Nephron (organoid): Measurements from ENCODE around the gene CHCHD6.

Experiments used
- H3K27ac Mint-ChIP-seq, 3 experiments: 2 replicates each; pipeline ENCODE4 v1.8.0; 2020; ENCODE audit warnings: mixed read lengths in 3 of 3, mild to moderate bottlenecking in 2 of 3, moderate library complexity in 1 of 3
- H3K27me3 Mint-ChIP-seq: 2 replicates; pipeline ENCODE4 v1.8.0; 2021; ENCODE audit warnings: low read depth, mild to moderate bottlenecking, moderate library complexity, mixed read lengths
- H3K36me3 Mint-ChIP-seq: 2 replicates; pipeline ENCODE4 v1.8.0; 2020; ENCODE audit warnings: low read depth, mixed read lengths
- H3K4me1 Mint-ChIP-seq: 2 replicates; pipeline ENCODE4 v1.8.0; 2020; ENCODE audit warnings: mixed read lengths
- H3K4me3 Mint-ChIP-seq, 3 experiments: 2 replicates each; pipeline ENCODE4 v1.8.0; 2020; ENCODE audit warnings: mild to moderate bottlenecking in 3 of 3, mixed read lengths in 3 of 3, moderate library complexity in 2 of 3
- H3K9me3 Mint-ChIP-seq: 2 replicates; pipeline ENCODE4 v1.8.0; 2020; ENCODE audit warnings: mixed read lengths
- CTCF ChIP-seq, 3 experiments: fragments of 200-600 bp; sonication (generic); IDR thresholded peaks; one replicate each; pipeline ENCODE4 v1.5.0; 2021; ENCODE audit warnings: antibody characterized with exemption in 3 of 3; ENCODE audit not compliant: unreplicated experiment in 3 of 3

The CHCHD6 gene

GRCh38 chr3:126885425-126885824 lies 181.4 kb downstream of the CHCHD6 start:
- no peak overlapping the region for H3K27ac Mint-ChIP-seq
- no peak overlapping the region for H3K4me3 Mint-ChIP-seq
- no peaks in the 10 kb centered on the region for H3K36me3 Mint-ChIP-seq
- H3K4me1 Mint-ChIP-seq: no peaks in the 10 kb centered on the region
- no peaks in the 10 kb centered on the region for H3K9me3 Mint-ChIP-seq
- TF ChIP-seq CTCF (IDR thresholded peaks at IDR 0.05; ENCODE audit: unreplicated experiment in 3 of 3): no peak
- H3K27me3 Mint-ChIP-seq: no peaks in the 10 kb centered on the region

GRCh38 chr3:126886217-126886616 lies 182.2 kb downstream of the CHCHD6 start:
- no peak for TF ChIP-seq CTCF (IDR thresholded peaks at IDR 0.05; ENCODE audit: unreplicated experiment in 3 of 3)
- no peaks in the 10 kb centered on the region for H3K4me1 Mint-ChIP-seq
- H3K36me3 Mint-ChIP-seq: no peaks in the 10 kb centered on the region
- no peak overlapping the region for H3K27ac Mint-ChIP-seq
- H3K9me3 Mint-ChIP-seq: no peaks in the 10 kb centered on the region
- H3K27me3 Mint-ChIP-seq: peaks cover 3% of the 10 kb centered on the region
- H3K4me3 Mint-ChIP-seq: no peak overlapping the region

- TF ChIP-seq CTCF (IDR thresholded peaks at IDR 0.05; ENCODE audit: unreplicated experiment in 3 of 3): no peak
- Mint-ChIP-seq H3K27me3 (peaks cover 6% of the 10 kb centered on the region), H3K27ac (no peak overlapping the region), H3K36me3 (no peaks in the 10 kb centered on the region), H3K4me1 (no peaks in the 10 kb centered on the region), H3K4me3 (no peak overlapping the region), H3K9me3 (no peaks in the 10 kb centered on the region)
These were observed 183.6 kb downstream of the CHCHD6 start for GRCh38 chr3:126887686-126888085.

GRCh38 chr3:126888186-126888760 lies 184.2 kb downstream of the CHCHD6 start:
- peaks cover 6% of the 10 kb centered on the region for H3K27me3 Mint-ChIP-seq
- no peaks in the 10 kb centered on the region for H3K36me3 Mint-ChIP-seq
- H3K9me3 Mint-ChIP-seq: no peaks in the 10 kb centered on the region
- no peak overlapping the region for H3K27ac Mint-ChIP-seq
- no peak overlapping the region for H3K4me3 Mint-ChIP-seq
- TF ChIP-seq CTCF (IDR thresholded peaks at IDR 0.05; ENCODE audit: unreplicated experiment in 3 of 3): no peak
- H3K4me1 Mint-ChIP-seq: no peaks in the 10 kb centered on the region

- no peak for TF ChIP-seq CTCF (IDR thresholded peaks at IDR 0.05; ENCODE audit: unreplicated experiment in 3 of 3)
- no peak overlapping the region for H3K27ac Mint-ChIP-seq
- H3K27me3 Mint-ChIP-seq: peaks cover 6% of the 10 kb centered on the region
- no peaks in the 10 kb centered on the region for H3K36me3 Mint-ChIP-seq
- no peaks in the 10 kb centered on the region for H3K9me3 Mint-ChIP-seq
- no peaks in the 10 kb centered on the region for H3K4me1 Mint-ChIP-seq
- no peak overlapping the region for H3K4me3 Mint-ChIP-seq
These were observed 185.5 kb downstream of the CHCHD6 start for GRCh38 chr3:126889276-126890201.
